Activated B cell treated with CpG ODN at 0.5 μM for 24 hours (primary cell): ENCODE measurements around the gene AFF3. TPM values are rescaled to one million over a fixed set of nuclear protein-coding genes. Genes with fewer than 3 reads are reported as not detected.

Source experiments
- ATAC-seq: fragments of 200-7000 bp; cut with Tn5 transposase; one replicate; pipeline ENCODE4 v1.10.0; 2021; ENCODE audit warnings: low read depth, mild to moderate bottlenecking, moderate library complexity
- CTCF ChIA-PET: fragments of 350-600 bp; sonication (Branson Sonifier 250); formaldehyde crosslinking; loops from one replicate; lab custom pipeline; 2021; ENCODE audit warnings: antibody characterized with exemption; lab: Charles Lee
- POLR2A ChIA-PET: fragments of 350-600 bp; sonication (Branson Sonifier 250); formaldehyde crosslinking; loops from one replicate; lab custom pipeline; 2021; ENCODE audit warnings: antibody characterized with exemption; lab: Charles Lee
- DNase-seq: peaks from one replicate; pipeline ENCODE4 v3.0.0; 2022
- H3K27ac Mint-ChIP-seq: one replicate; pipeline ENCODE4 v1.8.0; 2020; ENCODE audit warnings: mixed read lengths
- H3K27me3 Mint-ChIP-seq: one replicate; pipeline ENCODE4 v1.8.0; 2021; ENCODE audit warnings: mixed read lengths
- H3K36me3 Mint-ChIP-seq: one replicate; pipeline ENCODE4 v1.8.0; 2021; ENCODE audit warnings: low read depth, mixed read lengths
- H3K4me1 Mint-ChIP-seq: one replicate; pipeline ENCODE4 v1.8.0; 2021; ENCODE audit warnings: mixed read lengths
- H3K4me3 Mint-ChIP-seq: one replicate; pipeline ENCODE4 v1.8.0; 2020; ENCODE audit warnings: mild to moderate bottlenecking, mixed read lengths
- H3K9me3 Mint-ChIP-seq: one replicate; pipeline ENCODE4 v1.8.0; 2020; ENCODE audit warnings: mixed read lengths
- CTCF ChIP-seq: fragments of 200-600 bp; IDR thresholded peaks from one replicate; pipeline ENCODE4 v1.8.0; 2022; ENCODE audit warnings: antibody characterized with exemption, mild to moderate bottlenecking
- intact Hi-C: fragments of 100-400 bp; cut with micrococcal nuclease; formaldehyde crosslinking; loops from one replicate; pipeline ENCODE4 v1.15.1; 2024
- total RNA-seq: library from RNA; stranded (reverse); gene quantifications from 2 replicates; pipeline ENCODE4 v1.2.3, GENCODE V29; 2022

The AFF3 gene
- total RNA-seq, 1 donor from 2014 or later = 271 TPM

- Mint-ChIP-seq H3K27me3 (no peaks in the 10 kb centered on the region), H3K9me3 (peaks cover 5% of the 10 kb centered on the region), H3K4me1 (peaks cover 70% of the 10 kb centered on the region), H3K4me3 (no peak overlapping the region), H3K27ac (peak overlapping the region; percentile 11), H3K36me3 (peaks cover 60% of the 10 kb centered on the region)
- intact Hi-C loops = loop anchor here (2.0 to 5.0 kb wide), 2 partner anchors 13 to 35 kb away; no protein-coding TSS in a partner anchor
- ChIA-PET POLR2A (no interaction called here), CTCF (interaction anchor here (1.3 kb wide), 1 partner anchor 14 kb away, joined by 3 read pairs; no protein-coding TSS in a partner anchor)
- TF ChIP-seq CTCF = no peak
- ATAC-seq (no peak), DNase-seq (no peak)
These were observed 220.5 kb downstream of the AFF3 start for GRCh38 chr2:99921903-99922302.

GRCh38 chr2:99918389-99918788, 224.0 kb downstream of the AFF3 start:
- POLR2A ChIA-PET = no interaction called here
- Mint-ChIP-seq H3K27ac (peak overlapping the region; percentile 59), H3K4me1 (peaks cover 47% of the 10 kb centered on the region), H3K36me3 (peaks cover 66% of the 10 kb centered on the region), H3K27me3 (no peaks in the 10 kb centered on the region), H3K4me3 (no peak overlapping the region), H3K9me3 (peaks cover 5% of the 10 kb centered on the region)
- TF ChIP-seq CTCF = no peak
- DNase-seq (no peak), ATAC-seq (no peak)
- intact Hi-C loops = no loop called here
- CTCF ChIA-PET = no interaction called here

GRCh38 chr2:99915108-99915675, 227.2 kb downstream of the AFF3 start:
- no peaks in the 10 kb centered on the region for H3K27me3 Mint-ChIP-seq
- POLR2A ChIA-PET = no interaction called here
- H3K9me3 Mint-ChIP-seq = no peaks in the 10 kb centered on the region
- CTCF ChIA-PET = no interaction called here
- DNase-seq (no peak), ATAC-seq (no peak)
- H3K36me3 Mint-ChIP-seq = peaks cover 63% of the 10 kb centered on the region
- peaks cover 25% of the 10 kb centered on the region for H3K4me1 Mint-ChIP-seq
- TF ChIP-seq CTCF = no peak
- intact Hi-C loops = loop anchor here (2.0 kb wide), 1 partner anchor 14 kb away; no protein-coding TSS in a partner anchor
- H3K4me3 Mint-ChIP-seq = no peak overlapping the region
- peak overlapping the region; percentile 4 for H3K27ac Mint-ChIP-seq

GRCh38 chr2:99911736-99912135, 230.7 kb downstream of the AFF3 start:
- POLR2A ChIA-PET = no interaction called here
- Mint-ChIP-seq H3K4me3 (no peak overlapping the region), H3K9me3 (no peaks in the 10 kb centered on the region), H3K27ac (no peak overlapping the region), H3K4me1 (peaks cover 12% of the 10 kb centered on the region), H3K27me3 (no peaks in the 10 kb centered on the region), H3K36me3 (peaks cover 60% of the 10 kb centered on the region)
- CTCF ChIA-PET = no interaction called here
- TF ChIP-seq CTCF = no peak
- intact Hi-C loops = no loop called here
- ATAC-seq (no peak), DNase-seq (no peak)

GRCh38 chr2:99910902-99911301, 231.5 kb downstream of the AFF3 start:
- DNase-seq (no peak), ATAC-seq (no peak)
- CTCF ChIA-PET = interaction anchor here (1.0 kb wide), 1 partner anchor 9 kb away, joined by 3 read pairs; no protein-coding TSS in a partner anchor
- Mint-ChIP-seq H3K4me3 (no peak overlapping the region), H3K27ac (no peak overlapping the region), H3K27me3 (no peaks in the 10 kb centered on the region), H3K36me3 (peaks cover 60% of the 10 kb centered on the region), H3K4me1 (peaks cover 18% of the 10 kb centered on the region), H3K9me3 (no peaks in the 10 kb centered on the region)
- POLR2A ChIA-PET = no interaction called here
- no peak for TF ChIP-seq CTCF
- intact Hi-C loops = no loop called here
